GM08714 (cell line): ENCODE measurements around the gene SCAF1.

Experiments
- H3K4me3 ChIP-seq: fragments of 200-500 bp; sonication (Bioruptor generic); 2 replicates; pipeline ENCODE4 v1.5.1; 2014; ENCODE audit warnings: mild to moderate bottlenecking, low read length, inconsistent platforms
- ZNF274 ChIP-seq: IDR thresholded peaks from 2 replicates; pipeline ENCODE4 v1.6.1; 2012; ENCODE audit warnings: mild to moderate bottlenecking, low read depth, low read length

Gene SCAF1

DNA sequence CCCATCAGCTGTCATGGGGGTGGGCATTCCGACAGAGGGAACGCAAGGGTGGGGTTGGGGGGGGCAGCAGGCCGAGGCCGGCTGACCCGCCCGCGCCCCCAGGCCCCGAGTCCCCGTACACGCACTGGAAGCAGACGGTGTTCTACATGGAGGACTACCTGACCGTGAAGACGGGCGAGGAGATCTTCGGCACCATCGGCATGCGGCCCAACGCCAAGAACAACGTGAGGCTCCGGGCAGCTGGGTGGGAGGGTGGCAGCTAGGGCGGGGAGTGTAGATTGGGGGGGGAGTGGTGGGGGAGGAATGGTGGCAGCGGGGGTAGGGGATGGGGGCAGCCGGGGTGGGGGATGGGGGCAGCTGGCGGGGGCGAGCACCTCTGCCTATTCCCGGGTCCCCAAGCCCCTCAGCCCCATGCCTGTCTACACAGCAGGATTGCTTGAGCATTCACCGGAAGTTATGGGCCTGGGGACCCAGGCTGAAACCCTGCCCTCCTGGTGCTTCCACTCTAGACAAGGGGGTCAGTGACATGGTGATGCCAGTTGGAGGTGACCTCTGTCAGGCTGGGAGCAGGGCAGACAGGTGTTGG is 44.6 kb downstream of the SCAF1 start:
- no peak for TF ChIP-seq ZNF274
- no peak overlapping the region for H3K4me3 ChIP-seq

DNA sequence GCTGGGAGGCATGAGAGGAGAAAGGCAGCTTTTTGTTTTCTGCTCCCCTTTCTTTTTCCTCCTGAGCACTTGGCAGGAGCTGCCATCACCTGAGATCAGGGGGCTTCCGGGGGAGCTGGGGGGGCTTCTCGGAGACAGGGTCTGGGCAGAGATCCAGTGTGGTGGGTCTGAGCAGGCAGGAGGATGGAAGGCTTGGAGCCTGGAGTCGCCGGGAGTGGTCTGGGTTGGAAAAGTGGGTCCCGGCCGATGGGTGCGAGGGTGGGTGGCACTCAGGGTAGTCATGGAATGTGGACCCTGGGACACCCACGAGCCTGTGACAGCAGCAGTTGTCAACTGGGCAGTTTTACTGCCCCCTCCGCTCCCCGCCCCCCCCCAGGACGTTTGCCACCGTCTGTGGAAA is 45.1 kb downstream of the SCAF1 start:
- no peak for TF ChIP-seq ZNF274
- no peak overlapping the region for H3K4me3 ChIP-seq

DNA sequence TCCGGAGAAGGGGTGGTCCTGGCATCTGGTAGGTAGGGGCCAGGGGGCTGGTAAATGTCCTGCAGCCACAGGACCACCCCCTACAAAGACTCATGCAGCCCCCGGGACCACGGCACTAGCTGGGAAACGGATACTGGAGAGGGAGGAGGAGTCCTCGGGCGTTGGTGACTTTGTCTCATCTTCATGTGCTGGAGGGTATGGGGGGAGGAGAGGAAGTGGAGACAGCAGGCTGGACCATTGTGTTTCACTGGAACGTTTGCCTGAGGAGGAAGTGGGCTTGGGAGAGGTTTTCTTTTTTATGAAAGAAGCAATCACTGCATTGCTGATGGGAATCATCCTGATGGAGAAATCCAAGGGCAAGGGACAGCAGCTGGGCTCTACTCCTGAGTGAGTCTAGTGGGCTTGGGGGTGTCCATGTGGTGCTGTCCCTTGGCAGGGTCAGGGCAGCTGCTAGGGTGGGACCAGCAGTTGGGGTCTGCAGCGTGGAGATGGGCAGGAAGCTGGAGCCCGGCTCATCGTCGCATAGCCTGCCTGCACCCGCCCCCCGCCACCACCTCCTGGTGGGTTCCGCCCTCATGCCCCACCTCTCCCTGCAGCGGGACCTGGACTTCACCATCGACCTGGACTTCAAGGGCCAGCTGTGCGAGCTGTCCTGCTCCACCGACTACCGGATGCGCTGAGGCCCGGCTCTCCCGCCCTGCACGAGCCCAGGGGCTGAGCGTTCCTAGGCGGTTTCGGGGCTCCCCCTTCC is 45.7 kb downstream of the SCAF1 start:
- H3K4me3 ChIP-seq, result no peak overlapping the region
- no peak for TF ChIP-seq ZNF274

DNA sequence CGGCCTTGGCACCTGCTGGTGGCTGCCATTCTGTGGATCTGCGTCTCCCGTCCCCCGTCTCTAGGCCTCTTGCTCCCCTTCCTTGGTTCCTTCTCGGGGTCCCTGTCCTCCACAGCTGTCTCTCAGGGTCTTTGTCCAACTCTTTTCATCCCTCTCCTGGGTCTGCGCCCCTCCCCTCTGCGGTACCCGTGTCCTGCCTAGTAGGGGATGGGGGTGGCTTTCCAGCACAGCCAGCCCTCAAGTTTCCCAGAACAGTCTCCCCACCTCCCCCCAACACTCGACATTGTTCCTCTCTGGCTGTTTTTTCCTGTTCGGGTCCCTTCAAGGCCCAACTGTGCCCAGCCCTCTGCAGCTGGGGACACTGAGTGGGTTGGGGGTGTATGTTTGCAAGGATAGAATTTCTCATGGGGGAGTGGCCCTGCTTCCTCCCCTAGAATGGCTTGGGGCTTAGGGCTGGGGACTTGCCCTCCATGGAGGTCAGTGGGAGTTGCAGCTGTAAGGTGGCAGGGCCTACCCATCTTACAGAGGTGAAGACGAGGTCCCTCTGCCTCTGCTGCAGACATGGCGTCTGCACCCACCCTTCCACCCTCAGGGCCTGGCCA is 46.6 kb downstream of the SCAF1 start:
- TF ChIP-seq ZNF274, result no peak
- no peak overlapping the region for H3K4me3 ChIP-seq

DNA sequence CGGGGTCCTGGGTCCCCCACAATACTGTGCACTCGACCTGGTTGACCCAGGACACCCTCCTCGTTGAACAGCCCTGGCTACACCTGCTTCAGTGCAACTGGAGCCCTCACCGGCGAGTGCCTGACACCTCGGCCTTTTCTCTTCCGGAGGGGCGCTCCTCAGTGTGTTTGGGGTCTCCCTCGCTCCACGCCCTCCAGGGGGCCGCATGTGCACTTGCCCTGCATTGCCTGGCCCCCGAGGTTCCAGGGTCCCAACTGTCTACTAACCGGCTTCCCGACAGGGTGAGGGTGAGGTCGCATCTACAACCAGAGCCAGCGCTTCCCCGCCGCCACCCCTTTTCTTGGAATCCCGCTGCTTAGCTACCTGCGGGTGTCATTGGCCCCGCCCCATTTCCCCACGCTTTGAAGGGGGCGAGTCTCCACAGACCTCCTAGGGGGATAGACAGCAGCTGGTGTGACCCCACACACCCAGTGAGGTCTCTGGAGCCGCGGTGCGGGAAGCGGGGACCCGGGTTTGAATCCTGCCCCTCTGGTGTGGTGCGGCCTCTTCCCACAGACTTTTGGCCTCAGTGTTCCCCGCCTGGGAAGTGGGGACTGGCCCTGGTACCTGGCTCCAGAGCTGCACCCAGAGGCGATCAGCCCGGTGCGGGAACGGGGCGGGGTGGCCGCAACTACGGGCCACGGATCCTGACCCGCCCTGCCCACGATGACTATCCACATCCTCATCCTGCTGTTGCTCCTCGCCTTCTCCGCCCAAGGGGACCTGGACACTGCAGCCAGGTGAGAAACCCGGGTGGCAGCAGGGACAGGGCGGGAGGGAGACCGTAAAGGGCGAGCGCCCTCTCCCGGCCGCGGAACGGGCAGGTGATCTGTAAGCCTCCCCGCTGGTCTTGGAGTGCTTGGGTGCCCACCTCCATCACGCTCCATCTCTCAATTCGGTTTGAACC is 47.4 kb downstream of the SCAF1 start, which contains the start of gene ADM5:
ADM5 (plus strand) TSS at position 462 of the 946 bp plus-strand sequence; CDS start at position 706, 244 bp downstream.
- no peak for TF ChIP-seq ZNF274
- H3K4me3 ChIP-seq, result no peak within 1 kb of the TSS

DNA sequence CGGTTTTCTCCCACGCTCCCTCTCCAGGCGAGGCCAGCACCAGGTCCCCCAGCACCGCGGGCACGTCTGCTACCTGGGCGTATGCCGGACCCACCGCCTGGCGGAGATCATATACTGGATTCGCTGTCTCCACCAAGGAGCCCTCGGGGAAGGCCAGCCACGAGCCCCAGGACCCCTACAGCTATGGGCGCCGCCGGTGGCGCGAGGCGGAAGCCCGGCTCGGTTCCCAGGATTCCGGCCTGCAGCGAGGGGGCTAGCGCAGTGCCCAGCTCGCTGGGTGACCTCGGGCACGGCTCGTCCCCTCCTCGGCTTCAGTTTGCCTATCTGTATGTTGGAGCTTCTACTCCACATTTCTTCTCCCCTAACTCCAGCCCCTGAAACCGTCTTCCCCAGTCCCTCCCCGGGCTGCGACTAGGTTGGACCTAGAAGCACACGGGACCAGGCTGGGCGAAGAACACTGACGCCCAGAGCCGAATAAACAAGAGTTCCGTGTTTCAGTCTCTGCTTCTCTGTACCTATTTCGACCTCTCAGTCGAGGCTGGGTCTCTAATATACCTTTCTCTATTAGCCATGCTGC is 48.2 kb downstream of the SCAF1 start:
- H3K4me3 ChIP-seq, result no peak overlapping the region
- no peak for TF ChIP-seq ZNF274

DNA sequence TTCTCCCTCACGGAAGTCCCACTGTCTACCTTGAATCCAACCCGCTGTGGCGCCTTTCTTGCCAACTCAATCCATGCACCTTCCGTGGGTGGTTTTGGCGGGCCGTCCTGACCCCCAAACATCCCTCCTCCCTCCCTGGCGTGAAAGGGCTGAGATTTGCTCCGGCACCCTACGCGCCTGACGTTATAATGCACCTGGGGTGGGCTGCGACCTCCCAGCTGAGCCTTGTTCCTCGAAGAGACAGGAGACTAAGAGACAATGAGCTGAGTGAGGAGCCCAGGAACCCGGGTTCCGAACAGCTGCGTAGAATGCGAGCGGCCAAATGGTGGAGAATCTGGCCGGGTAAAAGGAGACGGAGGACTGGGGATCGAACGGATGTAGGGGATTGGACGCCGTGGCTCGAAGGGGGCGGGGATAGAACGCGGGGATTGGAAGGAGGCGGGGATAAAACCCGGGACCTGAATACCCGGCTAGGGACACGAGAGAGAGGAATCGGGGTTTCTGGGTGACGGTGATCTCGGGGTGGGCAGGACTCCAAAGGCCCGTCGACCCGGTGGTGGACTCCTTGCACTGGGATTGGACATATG is 48.7 kb downstream of the SCAF1 start, which contains the start of gene CPT1C:
CPT1C (plus strand) TSS at position 461 of the 587 bp plus-strand sequence. CDS start 1,137 bp downstream, outside the sequence.
- TF ChIP-seq ZNF274, result no peak
- H3K4me3 ChIP-seq, result no peak within 1 kb of the TSS

DNA sequence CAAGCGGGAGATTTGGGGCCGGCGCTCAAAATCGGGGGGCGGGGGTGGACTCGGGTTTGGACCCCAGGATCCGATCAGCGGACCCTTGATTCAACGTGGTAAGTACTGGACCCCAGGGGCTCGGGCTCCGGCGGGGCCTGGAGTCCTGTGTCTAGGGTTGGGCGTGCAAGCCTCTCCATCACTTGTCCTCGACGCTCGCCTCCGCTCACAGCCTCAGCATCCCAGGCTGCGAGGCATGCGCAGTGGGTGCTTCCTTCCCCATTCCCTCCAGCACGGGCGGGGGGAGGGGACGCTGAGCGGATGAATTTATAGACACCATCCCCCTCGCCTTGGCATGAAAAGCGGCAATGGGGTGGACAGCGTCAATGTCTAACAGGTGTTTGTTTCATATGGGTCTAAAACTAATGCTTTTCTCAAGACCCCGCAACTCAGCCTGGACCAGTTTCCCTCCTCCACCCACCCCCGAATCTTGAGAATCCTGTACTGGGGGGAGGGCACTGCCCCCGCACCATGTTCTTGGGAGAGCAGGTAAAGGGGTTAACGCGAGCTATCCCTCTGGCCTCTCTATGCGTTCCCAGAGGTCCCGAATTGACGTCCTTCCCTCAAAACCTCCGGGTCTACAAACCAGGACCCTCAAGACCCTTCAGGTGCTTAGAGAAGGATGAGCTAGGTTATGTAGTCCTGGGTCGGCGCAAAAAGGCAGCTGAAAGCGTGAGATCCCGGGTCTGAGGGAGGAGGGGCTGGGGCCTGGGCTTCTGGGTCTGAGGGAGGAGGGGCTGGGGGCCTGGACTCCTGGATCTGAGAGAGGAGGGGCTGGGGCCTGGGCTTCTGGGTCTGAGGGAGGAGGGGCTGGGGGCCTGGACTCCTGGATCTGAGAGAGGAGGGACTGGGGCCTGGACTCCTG is 49.5 kb downstream of the SCAF1 start:
- no peak overlapping the region for H3K4me3 ChIP-seq
- TF ChIP-seq ZNF274, result no peak

DNA sequence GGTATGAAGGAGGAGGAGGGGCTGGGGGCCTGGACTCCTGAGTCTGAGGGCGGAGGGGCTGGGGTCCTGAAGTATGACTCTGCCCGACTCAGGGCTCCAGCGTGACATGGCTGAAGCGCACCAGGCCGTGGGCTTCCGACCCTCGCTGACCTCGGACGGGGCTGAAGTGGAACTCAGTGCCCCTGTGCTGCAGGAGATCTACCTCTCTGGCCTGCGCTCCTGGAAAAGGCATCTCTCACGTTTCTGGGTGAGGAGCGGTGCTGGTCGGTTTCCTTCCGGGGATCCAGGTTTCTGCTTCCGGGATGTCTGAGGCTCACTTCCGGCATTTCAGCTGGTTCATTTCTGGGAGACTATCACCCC is 50.1 kb downstream of the SCAF1 start:
- TF ChIP-seq ZNF274, result no peak
- no peak overlapping the region for H3K4me3 ChIP-seq

DNA sequence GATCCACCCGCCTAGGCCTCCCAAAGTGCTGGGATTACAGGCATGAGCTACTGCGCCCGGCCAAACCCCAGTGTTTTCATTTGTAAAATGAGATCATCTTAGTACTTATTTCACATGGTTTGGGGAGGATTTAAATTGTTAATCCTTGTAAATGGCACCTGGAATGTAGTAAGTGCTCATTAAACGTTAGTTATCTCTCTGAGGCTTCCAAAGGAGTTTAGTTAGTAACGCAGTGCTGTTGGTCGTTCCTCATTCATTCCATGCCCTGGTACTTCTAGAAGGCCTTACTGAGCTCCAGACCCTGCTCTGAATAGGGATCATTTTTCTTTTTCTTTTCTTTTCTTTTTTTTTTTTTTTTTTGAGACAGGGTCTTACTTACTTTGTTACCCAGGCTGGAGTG is 54.1 kb downstream of the SCAF1 start:
- no peak overlapping the region for H3K4me3 ChIP-seq
- TF ChIP-seq ZNF274, result no peak

DNA sequence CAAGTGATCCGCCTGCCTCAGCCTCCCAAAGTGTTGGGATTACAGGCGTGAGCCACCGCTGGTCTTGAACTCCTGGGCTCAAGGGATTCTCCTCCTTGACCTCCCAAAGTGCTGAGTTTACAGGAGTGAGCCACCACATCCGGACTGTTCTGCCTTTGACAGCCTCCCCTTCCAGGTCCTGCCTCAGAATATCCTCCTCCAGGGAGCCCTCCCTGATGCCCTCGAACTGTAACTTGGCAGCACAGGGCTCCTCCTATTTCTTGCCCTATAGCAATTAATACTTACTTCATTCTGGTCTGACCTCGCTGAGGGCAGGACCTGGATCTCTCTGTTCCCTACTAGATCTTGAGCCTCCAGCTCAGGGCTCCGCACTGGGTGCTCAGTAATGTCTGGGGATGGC is 54.9 kb downstream of the SCAF1 start:
- no peak overlapping the region for H3K4me3 ChIP-seq
- no peak for TF ChIP-seq ZNF274

DNA sequence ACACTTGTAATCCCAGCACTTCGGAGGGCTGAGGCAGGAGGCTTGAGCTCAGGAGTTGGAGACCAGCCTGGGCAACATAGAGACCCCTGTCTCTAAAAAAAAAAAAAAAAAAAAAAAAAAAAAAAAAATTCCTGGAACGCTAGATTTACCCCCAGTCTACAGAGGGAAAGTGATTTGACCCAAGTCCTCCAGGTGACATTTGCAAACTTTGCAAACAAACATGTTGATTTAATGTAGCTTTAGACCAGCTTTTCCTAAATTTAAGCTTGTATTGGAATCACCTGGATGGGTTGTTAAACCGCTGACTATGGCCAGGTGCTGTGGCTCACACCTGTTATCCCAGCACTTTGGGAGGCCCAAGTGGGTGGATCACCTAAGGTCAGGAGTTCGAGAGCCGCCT is 57.4 kb downstream of the SCAF1 start:
- no peak for TF ChIP-seq ZNF274
- no peak overlapping the region for H3K4me3 ChIP-seq
